DOHH2 (cell line): Measurements from ENCODE around the gene RBM20.

ENCODE experiments used
- H3F3A ChIP-seq: fragments of 200-600 bp; sonication (generic), shearing (Covaris generic); 2 replicates; pipeline ENCODE4 v1.6.0; 2016; ENCODE audit warnings: antibody characterized with exemption, mild to moderate bottlenecking; ENCODE audit not compliant: control insufficient read depth, insufficient read depth
- H3K27ac ChIP-seq: fragments of 200-600 bp; sonication (generic); 2 replicates; pipeline ENCODE4 v1.5.1; 2014; ENCODE audit warnings: low read depth, mild to moderate bottlenecking, low read length, moderate library complexity
- H3K27me3 ChIP-seq: fragments of 200-600 bp; sonication (generic); 2 replicates; pipeline ENCODE4 v1.6.1; 2014; ENCODE audit warnings: mild to moderate bottlenecking, low read length, mixed read lengths; ENCODE audit not compliant: control insufficient read depth
- H3K36me3 ChIP-seq: fragments of 200-600 bp; sonication (generic); 2 replicates; pipeline ENCODE4 v1.6.1; 2014; ENCODE audit warnings: mild to moderate bottlenecking, low read length, moderate library complexity, mixed read lengths; ENCODE audit not compliant: control insufficient read depth
- H3K4me1 ChIP-seq: fragments of 200-600 bp; sonication (generic); 2 replicates; pipeline ENCODE4 v1.6.1; 2014; ENCODE audit warnings: mild to moderate bottlenecking, low read length, mixed read lengths; ENCODE audit not compliant: control insufficient read depth
- H3K4me2 ChIP-seq: fragments of 200-600 bp; sonication (generic); 2 replicates; pipeline ENCODE4 v1.6.0; 2014; ENCODE audit warnings: mild to moderate bottlenecking, low read length, moderate library complexity
- H3K4me3 ChIP-seq: fragments of 200-600 bp; sonication (generic); 2 replicates; pipeline ENCODE4 v1.5.1; 2014; ENCODE audit warnings: mild to moderate bottlenecking, low read length, mixed read lengths
- H3K79me2 ChIP-seq: fragments of 200-600 bp; sonication (generic); 2 replicates; pipeline ENCODE4 v1.6.1; 2014; ENCODE audit warnings: mild to moderate bottlenecking, low read length, mixed read lengths; ENCODE audit not compliant: control insufficient read depth
- H3K9me2 ChIP-seq: fragments of 200-600 bp; sonication (generic); replicated peaks from 2 replicates; pipeline ENCODE4 v1.6.1; 2014; ENCODE audit warnings: mild to moderate bottlenecking, low read length, mixed read lengths; ENCODE audit not compliant: control insufficient read depth
- H3K9me3 ChIP-seq: fragments of 200-600 bp; sonication (generic); 2 replicates; pipeline ENCODE4 v1.6.1; 2014; ENCODE audit warnings: antibody characterized with exemption, low read length, mixed read lengths; ENCODE audit not compliant: control insufficient read depth, insufficient read depth
- H4K20me1 ChIP-seq: fragments of 200-600 bp; sonication (generic); 2 replicates; pipeline ENCODE4 v1.6.0; 2014; ENCODE audit warnings: low read depth, mild to moderate bottlenecking, antibody characterized with exemption, low read length, moderate library complexity; ENCODE audit not compliant: control insufficient read depth, insufficient read depth
- CTCF ChIP-seq: fragments of 200-600 bp; sonication (generic); IDR thresholded peaks from one replicate; pipeline ENCODE4 v1.5.1; 2014; ENCODE audit warnings: antibody characterized with exemption, mild to moderate bottlenecking, low read depth, low read length; ENCODE audit not compliant: poor library complexity, severe bottlenecking
- EZH2phosphoT487 ChIP-seq: fragments of 200-600 bp; sonication (generic); IDR thresholded peaks from 2 replicates; pipeline ENCODE4 v1.6.1; 2017; ENCODE audit warnings: borderline replicate concordance, mild to moderate bottlenecking, antibody characterized with exemption, low read length, moderate library complexity, mixed read lengths

The RBM20 gene

GRCh38 chr10:110852255-110852896 is 208.2 kb downstream of the RBM20 start:
- Histone ChIP-seq H3K79me2 (no peaks in the 10 kb centered on the region), H3K4me3 (no peak overlapping the region), H4K20me1 (no peaks in the 10 kb centered on the region), H3K4me1 (peaks cover 59% of the 10 kb centered on the region), H3K27me3 (no peaks in the 10 kb centered on the region), H3K36me3 (no peaks in the 10 kb centered on the region), H3K4me2 (no peak overlapping the region), H3F3A (peaks cover 8% of the 10 kb centered on the region), H3K27ac (no peak overlapping the region), H3K9me2 (no peaks in the 10 kb centered on the region), H3K9me3 (no peaks in the 10 kb centered on the region; the same call in 1 of the 2 replicates)
- TF ChIP-seq EZH2phosphoT487 (no peak), CTCF (no peak)

DNA sequence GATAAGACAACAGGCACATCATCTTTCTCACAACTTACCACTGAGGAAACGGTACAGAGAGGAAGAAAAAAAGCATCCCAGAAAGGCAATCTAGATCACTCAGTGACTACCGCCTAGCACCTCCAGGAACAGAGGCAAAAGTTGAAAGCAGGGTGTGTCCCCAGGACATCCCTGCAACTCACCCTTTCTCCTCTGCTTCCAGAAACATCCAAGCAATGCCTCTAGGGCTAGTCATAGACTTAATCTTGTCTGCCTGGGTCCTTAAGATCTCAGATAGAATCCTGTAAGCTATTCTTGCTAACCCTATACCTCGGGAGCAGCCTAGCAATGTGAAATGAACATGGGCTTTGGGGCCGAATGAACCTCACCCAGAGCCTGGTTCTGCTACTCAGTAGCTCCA is 208.8 kb downstream of the RBM20 start:
- Histone ChIP-seq H3K4me1 (peaks cover 59% of the 10 kb centered on the region), H3K9me2 (no peaks in the 10 kb centered on the region), H3K36me3 (no peaks in the 10 kb centered on the region), H3K27ac (no peak overlapping the region), H3F3A (peaks cover 13% of the 10 kb centered on the region), H4K20me1 (no peaks in the 10 kb centered on the region), H3K9me3 (no peaks in the 10 kb centered on the region; the same call in 1 of the 2 replicates), H3K27me3 (no peaks in the 10 kb centered on the region), H3K79me2 (no peaks in the 10 kb centered on the region), H3K4me3 (no peak overlapping the region), H3K4me2 (no peak overlapping the region)
- TF ChIP-seq CTCF = no peak
- TF ChIP-seq EZH2phosphoT487 = no peak

DNA sequence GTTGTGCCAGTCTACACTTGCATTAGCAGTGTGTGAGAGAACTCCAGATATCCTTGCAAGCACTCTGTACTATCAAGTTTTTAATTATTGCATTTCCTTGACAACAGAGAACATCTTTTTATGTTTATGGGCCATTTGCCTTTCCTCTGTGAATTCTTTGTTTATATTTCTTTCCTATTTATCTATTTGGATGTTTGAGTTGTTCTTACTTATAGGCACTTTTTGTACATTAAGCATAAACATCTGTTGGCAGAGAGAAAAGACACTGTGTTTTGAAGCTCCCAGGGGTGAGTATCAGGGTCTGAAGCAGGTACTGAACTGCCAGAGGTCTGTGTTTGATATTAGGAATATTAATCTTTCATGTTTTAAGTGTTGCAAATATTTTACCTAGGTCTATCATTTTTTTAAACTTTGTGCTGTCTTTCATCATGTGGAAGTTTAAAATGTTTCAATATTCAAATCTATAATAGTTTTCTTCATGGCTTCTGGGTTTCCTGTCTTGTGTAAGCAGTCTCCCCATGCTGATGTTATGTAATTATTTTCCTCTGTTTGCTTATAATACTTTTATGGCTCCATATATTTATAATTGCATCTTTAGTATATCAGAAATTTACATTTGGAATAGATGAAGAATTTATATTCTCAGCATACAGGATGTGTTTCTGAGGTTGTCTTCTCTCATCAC is 209.9 kb downstream of the RBM20 start:
- TF ChIP-seq CTCF = no peak
- no peak for TF ChIP-seq EZH2phosphoT487
- no peaks in the 10 kb centered on the region for H3K27me3 ChIP-seq
- H3K9me3 ChIP-seq = no peaks in the 10 kb centered on the region; the same call in 1 of the 2 replicates
- peaks cover 19% of the 10 kb centered on the region for H3F3A ChIP-seq
- no peak overlapping the region for H3K4me2 ChIP-seq
- peaks cover 61% of the 10 kb centered on the region for H3K4me1 ChIP-seq
- H3K4me3 ChIP-seq = no peak overlapping the region
- H3K79me2 ChIP-seq = no peaks in the 10 kb centered on the region
- no peak overlapping the region for H3K27ac ChIP-seq
- no peaks in the 10 kb centered on the region for H4K20me1 ChIP-seq
- no peaks in the 10 kb centered on the region for H3K9me2 ChIP-seq
- no peaks in the 10 kb centered on the region; the same call in 1 of the 2 replicates for H3K36me3 ChIP-seq
